Activated B cell treated with CpG ODN at 0.5 μM for 24 hours (primary cell): ENCODE measurements around the gene SERPINE3. TPM values are rescaled to one million over a fixed set of nuclear protein-coding genes. Genes with fewer than 3 reads are reported as not detected.

ENCODE experiments used
- ATAC-seq: fragments of 200-7000 bp; cut with Tn5 transposase; one replicate; pipeline ENCODE4 v1.10.0; 2021; ENCODE audit warnings: low read depth, mild to moderate bottlenecking, moderate library complexity
- CTCF ChIA-PET: fragments of 350-600 bp; sonication (Branson Sonifier 250); formaldehyde crosslinking; loops from one replicate; lab custom pipeline; 2021; ENCODE audit warnings: antibody characterized with exemption; lab: Charles Lee
- POLR2A ChIA-PET: fragments of 350-600 bp; sonication (Branson Sonifier 250); formaldehyde crosslinking; loops from one replicate; lab custom pipeline; 2021; ENCODE audit warnings: antibody characterized with exemption; lab: Charles Lee
- DNase-seq: peaks from one replicate; pipeline ENCODE4 v3.0.0; 2022
- H3K27ac Mint-ChIP-seq: one replicate; pipeline ENCODE4 v1.8.0; 2020; ENCODE audit warnings: mixed read lengths
- H3K27me3 Mint-ChIP-seq: one replicate; pipeline ENCODE4 v1.8.0; 2021; ENCODE audit warnings: mixed read lengths
- H3K36me3 Mint-ChIP-seq: one replicate; pipeline ENCODE4 v1.8.0; 2021; ENCODE audit warnings: low read depth, mixed read lengths
- H3K4me1 Mint-ChIP-seq: one replicate; pipeline ENCODE4 v1.8.0; 2021; ENCODE audit warnings: mixed read lengths
- H3K4me3 Mint-ChIP-seq: one replicate; pipeline ENCODE4 v1.8.0; 2020; ENCODE audit warnings: mild to moderate bottlenecking, mixed read lengths
- H3K9me3 Mint-ChIP-seq: one replicate; pipeline ENCODE4 v1.8.0; 2020; ENCODE audit warnings: mixed read lengths
- CTCF ChIP-seq: fragments of 200-600 bp; IDR thresholded peaks from one replicate; pipeline ENCODE4 v1.8.0; 2022; ENCODE audit warnings: antibody characterized with exemption, mild to moderate bottlenecking
- intact Hi-C: fragments of 100-400 bp; cut with micrococcal nuclease; formaldehyde crosslinking; loops from one replicate; pipeline ENCODE4 v1.15.1; 2024
- total RNA-seq: library from RNA; stranded (reverse); gene quantifications from 2 replicates; pipeline ENCODE4 v1.2.3, GENCODE V29; 2022

SERPINE3 gene
- total RNA-seq, 1 donor from 2014 or later, result not detected

DNA sequence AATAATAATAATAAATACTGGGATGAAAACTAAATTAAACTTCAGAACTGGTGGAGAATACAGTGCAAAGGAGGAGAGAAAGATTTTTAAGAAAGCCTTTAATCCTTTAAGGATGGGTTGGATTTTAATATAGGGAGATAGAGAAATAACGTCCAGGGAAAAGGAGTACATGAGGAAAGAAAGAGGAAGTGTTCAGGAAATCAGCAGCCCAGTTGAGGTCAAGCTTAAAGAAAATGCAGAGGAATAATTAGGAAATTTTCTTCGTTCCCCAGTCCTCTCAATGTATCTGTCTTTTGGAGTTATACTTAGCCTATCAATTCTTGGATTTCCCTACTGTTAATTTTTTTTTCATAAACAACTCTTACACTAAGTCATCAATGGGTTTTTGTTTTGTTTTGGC, 65.7 kb downstream of the SERPINE3 start:
- DNase-seq (no peak), ATAC-seq (no peak)
- Mint-ChIP-seq H3K4me1 (peaks cover 41% of the 10 kb centered on the region), H3K36me3 (peaks cover 32% of the 10 kb centered on the region), H3K27ac (no peak overlapping the region), H3K9me3 (no peaks in the 10 kb centered on the region), H3K27me3 (no peaks in the 10 kb centered on the region), H3K4me3 (no peak overlapping the region)
- intact Hi-C loops, result no loop called here
- CTCF ChIA-PET, result no interaction called here
- no peak for TF ChIP-seq CTCF
- POLR2A ChIA-PET, result no interaction called here

DNA sequence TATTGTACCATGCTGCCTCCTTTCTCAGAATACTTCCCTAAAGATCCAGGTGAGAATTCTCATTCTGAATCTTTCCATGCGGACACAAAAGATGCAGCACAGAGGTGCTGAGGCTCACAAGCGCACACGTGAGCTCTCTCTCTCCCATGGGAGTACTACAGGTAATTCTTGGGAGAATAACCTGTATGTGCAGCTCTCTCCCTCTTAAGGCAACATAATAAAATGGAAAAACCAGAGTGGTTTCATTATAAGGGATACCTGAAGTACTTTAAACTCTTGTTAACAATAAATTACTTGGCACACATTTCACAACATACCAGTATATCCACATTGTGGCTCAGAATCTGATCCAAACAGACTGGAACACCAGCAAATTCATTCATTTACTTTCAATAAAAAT, 72.9 kb downstream of the SERPINE3 start:
- Mint-ChIP-seq H3K27ac (no peak overlapping the region), H3K27me3 (no peaks in the 10 kb centered on the region), H3K4me1 (peaks cover 43% of the 10 kb centered on the region), H3K9me3 (peaks cover 8% of the 10 kb centered on the region), H3K4me3 (no peak overlapping the region), H3K36me3 (peaks cover 44% of the 10 kb centered on the region)
- CTCF ChIA-PET, result no interaction called here
- no peak for DNase-seq
- POLR2A ChIA-PET, result no interaction called here
- TF ChIP-seq CTCF, result no peak
- intact Hi-C loops, result no loop called here
- no peak for ATAC-seq

Other genes with a start within 250 kb of the SERPINE3 start
- gene C13orf42, start 228.4 kb upstream of the SERPINE3 start, total RNA-seq, result not detected in 2 replicates
- 0.07 TPM in 1 of 2 replicates, not detected in the other for gene FAM124A, start 117.3 kb upstream of the SERPINE3 start, total RNA-seq
- gene INTS6, start 113.3 kb downstream of the SERPINE3 start, total RNA-seq, result 55.3 and 68.7 TPM in 2 replicates
- 16.8 and 20.8 TPM in 2 replicates for gene WDFY2, start 244.8 kb downstream of the SERPINE3 start, total RNA-seq